Measurements from ENCODE around the gene CREB3L2.

DNA sequence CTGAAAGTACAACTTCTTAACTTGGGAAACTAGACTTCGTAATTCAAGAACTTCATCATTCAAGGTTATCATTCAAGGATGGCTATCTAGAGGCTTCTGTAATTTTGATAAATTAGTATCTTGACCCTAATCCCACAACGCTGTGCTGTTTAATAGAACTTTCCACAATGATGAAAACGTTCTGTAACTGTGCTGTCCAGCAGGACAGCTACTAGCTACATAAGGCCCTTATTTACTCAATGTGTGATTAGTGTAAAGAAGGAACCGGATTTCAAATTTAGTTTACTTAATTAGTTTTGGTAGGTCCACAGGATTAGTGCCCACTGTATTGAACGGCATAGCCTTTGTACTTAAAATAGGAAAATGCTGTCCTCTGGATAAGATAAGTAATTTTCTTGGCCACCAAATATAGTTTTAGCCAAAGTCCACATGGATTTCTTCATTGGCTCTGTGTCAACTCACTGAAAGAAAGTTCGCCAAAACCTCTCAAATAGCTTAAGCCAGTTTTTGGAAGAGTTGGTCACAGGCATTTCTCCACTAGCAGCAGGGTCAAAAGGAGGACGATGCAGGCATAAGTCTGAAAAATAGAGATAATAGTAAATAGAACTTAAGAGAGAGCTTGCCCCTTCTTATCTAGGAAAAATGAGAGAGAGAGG is 172.4 kb downstream of the CREB3L2 start:
- TF ChIP-seq POLR2A (IDR thresholded peaks at IDR 0.05) (no peak), CTCF (IDR thresholded peaks at IDR 0.05) (no peak), POLR2AphosphoS5 (IDR thresholded peaks at IDR 0.05) (no peak), EP300 (IDR thresholded peaks at IDR 0.05) (no peak)
